ENCODE results near the gene HIP1R. TPM values are rescaled to one million over a fixed set of nuclear protein-coding genes. Genes with fewer than 3 reads are reported as not detected.

HIP1R gene
- total and polyA plus RNA-seq, 2 of the 4 experiments (the other 2 are of a cell fraction): 13.8 to 18.5 TPM

GRCh38 chr12:122866379-122866778, 31.1 kb downstream of the HIP1R start:
- POLR2A ChIA-PET (ENCODE audit: unreplicated experiment): no interaction called here

More at GRCh38 chr12:122866379-122866778, 31.1 kb downstream of the HIP1R start:
- Histone ChIP-seq H3K56ac (ENCODE audit: extremely low read depth, insufficient read depth, low read length) (no peak overlapping the region), H3K18ac (ENCODE audit: low read depth, low read length) (no peak overlapping the region), H3K14ac (replicated peaks; ENCODE audit: low read depth, low read length) (no peak overlapping the region), H4K20me1 (ENCODE audit: insufficient read depth, low read length) (peaks cover 16% of the 10 kb centered on the region), H3K27me3 (ENCODE audit: control insufficient read depth, insufficient read depth, low read length) (no peaks in the 10 kb centered on the region), H3K36me3 (ENCODE audit: control insufficient read depth, insufficient read depth, low read length) (peaks cover 59% of the 10 kb centered on the region), H3K9ac (ENCODE audit: low read depth, low read length) (no peak overlapping the region), H4K8ac (ENCODE audit: low read depth in 2 of 2, low read length in 2 of 2) (no peak overlapping the region), H3K9me1 (ENCODE audit: insufficient read depth, low read length) (no peaks in the 10 kb centered on the region; the same call in 1 of the 2 replicates), H2AFZ (replicated peaks; ENCODE audit: low read length, poor library complexity) (no peak overlapping the region), H3K23ac (ENCODE audit: low read depth, low read length) (no peak overlapping the region), H3K27ac (ENCODE audit: insufficient read depth, low read length) (no peak overlapping the region), H3K4ac (ENCODE audit: low read depth, low read length) (no peak overlapping the region), H2BK120ac (ENCODE audit: low read depth, low read length) (no peak overlapping the region), H2BK15ac (ENCODE audit: low read depth, low read length) (no peak overlapping the region), H4K91ac (ENCODE audit: insufficient read depth, low read depth, low read length) (no peak overlapping the region), H3K4me1 (ENCODE audit: control insufficient read depth, insufficient read depth, low read length) (peaks cover 6% of the 10 kb centered on the region), H4K5ac (ENCODE audit: low read depth, low read length) (no peak overlapping the region), H2BK5ac (ENCODE audit: low read depth, low read length, poor library complexity, severe bottlenecking) (no peak overlapping the region), H3K4me2 (ENCODE audit: low read depth, low read length) (no peak overlapping the region), H2AK5ac (ENCODE audit: low read depth, low read length) (no peak overlapping the region), H2BK20ac (ENCODE audit: low read depth, low read length) (no peak overlapping the region), H2AK9ac (replicated peaks; ENCODE audit: low read depth, low read length, poor library complexity) (no peak overlapping the region), H3K4me3 (ENCODE audit: insufficient read depth, low read depth, low read length) (no peak overlapping the region), H3K79me1 (ENCODE audit: low read depth in 1 of 2, low read length in 2 of 2) (peaks cover 24 to 57% of the 10 kb centered on the region in 2 experiments), H3K9me3 (ENCODE audit: control insufficient read depth, insufficient read depth, low read length) (no peaks in the 10 kb centered on the region)
- intact Hi-C loops (cut with micrococcal nuclease): no loop called here
- no TSS peak for BruUV-seq (replicated peaks)
- 86% methylated on average over 8 of the region's 17 CpGs; no CpG with 5 or more reads in 1 of the 2 experiments for WGBS, 2 experiments (ENCODE audit: extremely low coverage in 2 of 2, insufficient read length in 1 of 2)
- dilution Hi-C loops (cut with HindIII; ENCODE audit: low sequenced_read_pairs, unreplicated experiment): no loop called here
- ATAC-seq (ENCODE audit: low read depth) (no peak), DNase-seq (no peak)
- TF ChIP-seq CHD1 (IDR thresholded peaks at IDR 0.05; ENCODE audit: low read depth, low read length): no peak
- TF ChIP-seq BHLHE40 (IDR thresholded peaks at IDR 0.05; ENCODE audit: low read depth, low read length): no peak
- no peak for TF ChIP-seq MXI1 (IDR thresholded peaks at IDR 0.05; ENCODE audit: borderline replicate concordance, low read depth, low read length)
- CTCF ChIA-PET: no interaction called here
- in situ Hi-C loops (cut with MboI; ENCODE audit: low sequenced_read_pairs): no loop called here

Data from IMR-90 (cell line).